Measurements from ENCODE around the gene GRIA4.

GRIA4 gene

GRCh38 chr11:105799263-105799662 lies 189.4 kb downstream of the GRIA4 start:
- DNase-seq = no peak

- DNase-seq = no peak
Measured at GRCh38 chr11:105799728-105800462, 190.0 kb downstream of the GRIA4 start.

- no peak for DNase-seq
Measured at GRCh38 chr11:105802390-105802789, 192.5 kb downstream of the GRIA4 start.

GRCh38 chr11:105811242-105811641 lies 201.4 kb downstream of the GRIA4 start:
- no peak for DNase-seq

GRCh38 chr11:105821372-105821771 lies 211.5 kb downstream of the GRIA4 start:
- DNase-seq = no peak

GRCh38 chr11:105821781-105822180 lies 211.9 kb downstream of the GRIA4 start:
- DNase-seq = no peak

GRCh38 chr11:105823495-105824033 lies 213.7 kb downstream of the GRIA4 start:
- DNase-seq = no peak

- DNase-seq = no peak
Measured at GRCh38 chr11:105824457-105825013, 214.7 kb downstream of the GRIA4 start.

GRCh38 chr11:105825141-105825540 lies 215.3 kb downstream of the GRIA4 start:
- DNase-seq = no peak

GRCh38 chr11:105827906-105828305 lies 218.0 kb downstream of the GRIA4 start:
- DNase-seq = no peak

- no peak for DNase-seq
Measured at GRCh38 chr11:105829084-105829483, 219.2 kb downstream of the GRIA4 start.

- DNase-seq = no peak
Measured at GRCh38 chr11:105834461-105834860, 224.6 kb downstream of the GRIA4 start.

- DNase-seq = no peak
Measured at GRCh38 chr11:105838668-105839384, 229.0 kb downstream of the GRIA4 start.

- DNase-seq = no peak
Measured at GRCh38 chr11:105840391-105840790, 230.5 kb downstream of the GRIA4 start.

- no peak for DNase-seq
Measured at GRCh38 chr11:105852403-105852802, 242.5 kb downstream of the GRIA4 start.

- no peak for DNase-seq
Measured at GRCh38 chr11:105854269-105854668, 244.4 kb downstream of the GRIA4 start.

GRCh38 chr11:105856954-105857353 lies 247.1 kb downstream of the GRIA4 start:
- no peak for DNase-seq

GRCh38 chr11:105857728-105858127 lies 247.9 kb downstream of the GRIA4 start:
- DNase-seq = no peak

GRCh38 chr11:105858841-105859240 lies 249.0 kb downstream of the GRIA4 start:
- DNase-seq = no peak

- DNase-seq = no peak
Measured at GRCh38 chr11:105860105-105860504, 250.2 kb downstream of the GRIA4 start.

- DNase-seq = no peak
Measured at GRCh38 chr11:105861225-105861624, 251.4 kb downstream of the GRIA4 start.

- no peak for DNase-seq
Measured at GRCh38 chr11:105862736-105863367, 253.0 kb downstream of the GRIA4 start.

- no peak for DNase-seq
Measured at GRCh38 chr11:105863523-105863922, 253.7 kb downstream of the GRIA4 start.

Data from NCI-H1048 (cell line).